ENCODE data around the gene CDKN1C.
A peak's percentile ranks its signal among the peaks of the same experiment; 100 is the strongest.

The CDKN1C gene

GRCh38 chr11:2870460-2870859, 15.1 kb downstream of the CDKN1C start:
- Histone ChIP-seq H3K27ac (ENCODE audit: low read depth, low read length) (no peak overlapping the region), H3K4me3 (ENCODE audit: low read length) (no peak overlapping the region), H3K9me3 (ENCODE audit: insufficient read depth, low read depth, low read length) (peaks cover 9% of the 10 kb centered on the region; the same call in 1 of the 2 replicates), H3K27me3 (ENCODE audit: insufficient read depth, low read length) (peaks cover 77% of the 10 kb centered on the region), H3K9ac (ENCODE audit: low read depth, low read length) (no peak overlapping the region), H3K4me1 (ENCODE audit: insufficient read depth, low read length) (peaks cover 19% of the 10 kb centered on the region), H3K36me3 (ENCODE audit: insufficient read depth, low read length) (no peaks in the 10 kb centered on the region)
- 80% methylated on average over 17 of the region's 17 CpGs for WGBS

- H3K4me3 ChIP-seq (ENCODE audit: low read length), result no peak overlapping the region
- peaks cover 80% of the 10 kb centered on the region for H3K27me3 ChIP-seq (ENCODE audit: insufficient read depth, low read length)
- H3K9me3 ChIP-seq (ENCODE audit: insufficient read depth, low read depth, low read length), result peaks cover 5% of the 10 kb centered on the region; the same call in 1 of the 2 replicates
- H3K4me1 ChIP-seq (ENCODE audit: insufficient read depth, low read length), result peaks cover 19% of the 10 kb centered on the region
- H3K9ac ChIP-seq (ENCODE audit: low read depth, low read length), result no peak overlapping the region
- no peaks in the 10 kb centered on the region for H3K36me3 ChIP-seq (ENCODE audit: insufficient read depth, low read length)
- no peak overlapping the region for H3K27ac ChIP-seq (ENCODE audit: low read depth, low read length)
- WGBS, result 14% methylated on average over 90 of the region's 90 CpGs
These were observed 15.8 kb downstream of the CDKN1C start for GRCh38 chr11:2869561-2870427.

- Histone ChIP-seq H3K9me3 (ENCODE audit: insufficient read depth, low read depth, low read length) (peaks cover 5% of the 10 kb centered on the region; the same call in 1 of the 2 replicates), H3K27ac (ENCODE audit: low read depth, low read length) (no peak overlapping the region), H3K36me3 (ENCODE audit: insufficient read depth, low read length) (no peaks in the 10 kb centered on the region), H3K9ac (ENCODE audit: low read depth, low read length) (no peak overlapping the region), H3K4me1 (ENCODE audit: insufficient read depth, low read length) (peaks cover 19% of the 10 kb centered on the region), H3K4me3 (ENCODE audit: low read length) (peak overlapping the region; percentile 12; the same call in 1 of the 2 replicates), H3K27me3 (ENCODE audit: insufficient read depth, low read length) (peaks cover 83% of the 10 kb centered on the region)
- 10% methylated on average over 37 of the region's 37 CpGs for WGBS
These were observed 16.4 kb downstream of the CDKN1C start for GRCh38 chr11:2869134-2869526.

- 8% methylated on average over 16 of the region's 16 CpGs for WGBS
- no peak overlapping the region for H3K27ac ChIP-seq (ENCODE audit: low read depth, low read length)
These were observed 17.0 kb downstream of the CDKN1C start for GRCh38 chr11:2868506-2869133.

GRCh38 chr11:2867722-2868505, 17.7 kb downstream of the CDKN1C start:
- Histone ChIP-seq H3K36me3 (ENCODE audit: insufficient read depth, low read length) (no peaks in the 10 kb centered on the region), H3K4me1 (ENCODE audit: insufficient read depth, low read length) (peaks cover 25% of the 10 kb centered on the region), H3K27me3 (ENCODE audit: insufficient read depth, low read length) (peaks cover 91% of the 10 kb centered on the region), H3K9ac (ENCODE audit: low read depth, low read length) (no peak overlapping the region), H3K9me3 (ENCODE audit: insufficient read depth, low read depth, low read length) (peaks cover 5% of the 10 kb centered on the region; the same call in 1 of the 2 replicates), H3K27ac (ENCODE audit: low read depth, low read length) (no peak overlapping the region; the same call in 1 of the 2 replicates), H3K4me3 (ENCODE audit: low read length) (peak overlapping the region; percentile 8)
- 17% methylated on average over 23 of the region's 25 CpGs for WGBS

More at GRCh38 chr11:2868506-2869133, 17.0 kb downstream of the CDKN1C start:
- no peaks in the 10 kb centered on the region for H3K36me3 ChIP-seq (ENCODE audit: insufficient read depth, low read length)
- H3K27me3 ChIP-seq (ENCODE audit: insufficient read depth, low read length), result peaks cover 84% of the 10 kb centered on the region
- peaks cover 19% of the 10 kb centered on the region for H3K4me1 ChIP-seq (ENCODE audit: insufficient read depth, low read length)
- H3K4me3 ChIP-seq (ENCODE audit: low read length), result peak overlapping the region; percentile 12; the same call in 1 of the 2 replicates
- no peak overlapping the region for H3K9ac ChIP-seq (ENCODE audit: low read depth, low read length)
- H3K9me3 ChIP-seq (ENCODE audit: insufficient read depth, low read depth, low read length), result peaks cover 5% of the 10 kb centered on the region; the same call in 1 of the 2 replicates

- no peak overlapping the region for H3K9ac ChIP-seq (ENCODE audit: low read depth, low read length)
- H3K9me3 ChIP-seq (ENCODE audit: insufficient read depth, low read depth, low read length), result peaks cover 5% of the 10 kb centered on the region; the same call in 1 of the 2 replicates
- peaks cover 97% of the 10 kb centered on the region for H3K27me3 ChIP-seq (ENCODE audit: insufficient read depth, low read length)
- 87% methylated on average over 5 of the region's 5 CpGs for WGBS
- no peak overlapping the region for H3K4me3 ChIP-seq (ENCODE audit: low read length)
- no peak overlapping the region for H3K27ac ChIP-seq (ENCODE audit: low read depth, low read length)
- peaks cover 25% of the 10 kb centered on the region for H3K4me1 ChIP-seq (ENCODE audit: insufficient read depth, low read length)
- H3K36me3 ChIP-seq (ENCODE audit: insufficient read depth, low read length), result no peaks in the 10 kb centered on the region
These were observed 18.4 kb downstream of the CDKN1C start for GRCh38 chr11:2867142-2867541.

- Histone ChIP-seq H3K4me3 (ENCODE audit: low read length) (no peak overlapping the region), H3K9ac (ENCODE audit: low read depth, low read length) (no peak overlapping the region), H3K4me1 (ENCODE audit: insufficient read depth, low read length) (peaks cover 31% of the 10 kb centered on the region), H3K27ac (ENCODE audit: low read depth, low read length) (no peak overlapping the region), H3K27me3 (ENCODE audit: insufficient read depth, low read length) (peaks cover 97% of the 10 kb centered on the region), H3K9me3 (ENCODE audit: insufficient read depth, low read depth, low read length) (peaks cover 5% of the 10 kb centered on the region; the same call in 1 of the 2 replicates), H3K36me3 (ENCODE audit: insufficient read depth, low read length) (no peaks in the 10 kb centered on the region)
- WGBS, result 90% methylated on average over 11 of the region's 11 CpGs
These were observed 19.5 kb downstream of the CDKN1C start for GRCh38 chr11:2865922-2866577.

GRCh38 chr11:2864901-2865300, 20.7 kb downstream of the CDKN1C start:
- H3K27me3 ChIP-seq (ENCODE audit: insufficient read depth, low read length), result peaks cover 97% of the 10 kb centered on the region
- H3K9ac ChIP-seq (ENCODE audit: low read depth, low read length), result no peak overlapping the region
- peaks cover 31% of the 10 kb centered on the region for H3K4me1 ChIP-seq (ENCODE audit: insufficient read depth, low read length)
- WGBS, result 87% methylated on average over 9 of the region's 10 CpGs
- no peak overlapping the region for H3K27ac ChIP-seq (ENCODE audit: low read depth, low read length)
- no peak overlapping the region for H3K4me3 ChIP-seq (ENCODE audit: low read length)
- peaks cover 5% of the 10 kb centered on the region; the same call in 1 of the 2 replicates for H3K9me3 ChIP-seq (ENCODE audit: insufficient read depth, low read depth, low read length)
- no peaks in the 10 kb centered on the region for H3K36me3 ChIP-seq (ENCODE audit: insufficient read depth, low read length)

- Histone ChIP-seq H3K36me3 (ENCODE audit: insufficient read depth, low read length) (no peaks in the 10 kb centered on the region), H3K27ac (ENCODE audit: low read depth, low read length) (no peak overlapping the region; the same call in 1 of the 2 replicates), H3K27me3 (ENCODE audit: insufficient read depth, low read length) (peaks cover 87% of the 10 kb centered on the region), H3K9me3 (ENCODE audit: insufficient read depth, low read depth, low read length) (peaks cover 5% of the 10 kb centered on the region; the same call in 1 of the 2 replicates), H3K9ac (ENCODE audit: low read depth, low read length) (peak overlapping the region; percentile 62; the same call in 1 of the 2 replicates), H3K4me1 (ENCODE audit: insufficient read depth, low read length) (peaks cover 22% of the 10 kb centered on the region), H3K4me3 (ENCODE audit: low read length) (peak overlapping the region; percentile 39)
- WGBS, result 47% methylated on average over 13 of the region's 13 CpGs
These were observed 22.3 kb downstream of the CDKN1C start for GRCh38 chr11:2863276-2863618.

All from HUES64 (cell line).